GM19395 (cell line): ENCODE results near the gene SEPTIN10.

ENCODE experiments used
- ATAC-seq: cut with Tn5 transposase; IDR thresholded peaks from one replicate; pipeline ENCODE4 v1.9.1; 2021; ENCODE audit warnings: mild to moderate bottlenecking, moderate library complexity; ENCODE audit not compliant: unreplicated experiment

SEPTIN10 gene

GRCh38 chr2:109526442-109526970, 87.3 kb downstream of the SEPTIN10 start:
- ATAC-seq, result no peak

DNA sequence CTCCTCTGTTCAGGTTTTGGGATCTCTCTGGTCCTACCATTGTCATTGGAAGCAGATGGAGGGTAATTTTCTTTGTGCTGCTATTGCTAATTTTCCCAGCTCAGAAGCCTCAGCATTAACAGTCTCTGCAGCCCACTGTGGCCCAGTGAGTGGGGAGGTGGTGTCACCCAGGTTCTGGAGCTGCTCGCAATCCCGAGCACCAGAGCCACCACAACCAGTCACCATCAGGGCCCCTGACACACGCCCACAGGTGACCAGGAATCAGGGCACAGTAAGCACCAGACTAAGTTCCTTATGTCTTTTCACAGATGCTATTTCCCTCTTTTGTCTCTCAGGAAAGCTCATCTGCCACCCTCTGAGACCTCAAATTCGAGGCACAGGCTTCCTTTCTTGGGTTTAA, 87.9 kb downstream of the SEPTIN10 start:
- no peak for ATAC-seq

DNA sequence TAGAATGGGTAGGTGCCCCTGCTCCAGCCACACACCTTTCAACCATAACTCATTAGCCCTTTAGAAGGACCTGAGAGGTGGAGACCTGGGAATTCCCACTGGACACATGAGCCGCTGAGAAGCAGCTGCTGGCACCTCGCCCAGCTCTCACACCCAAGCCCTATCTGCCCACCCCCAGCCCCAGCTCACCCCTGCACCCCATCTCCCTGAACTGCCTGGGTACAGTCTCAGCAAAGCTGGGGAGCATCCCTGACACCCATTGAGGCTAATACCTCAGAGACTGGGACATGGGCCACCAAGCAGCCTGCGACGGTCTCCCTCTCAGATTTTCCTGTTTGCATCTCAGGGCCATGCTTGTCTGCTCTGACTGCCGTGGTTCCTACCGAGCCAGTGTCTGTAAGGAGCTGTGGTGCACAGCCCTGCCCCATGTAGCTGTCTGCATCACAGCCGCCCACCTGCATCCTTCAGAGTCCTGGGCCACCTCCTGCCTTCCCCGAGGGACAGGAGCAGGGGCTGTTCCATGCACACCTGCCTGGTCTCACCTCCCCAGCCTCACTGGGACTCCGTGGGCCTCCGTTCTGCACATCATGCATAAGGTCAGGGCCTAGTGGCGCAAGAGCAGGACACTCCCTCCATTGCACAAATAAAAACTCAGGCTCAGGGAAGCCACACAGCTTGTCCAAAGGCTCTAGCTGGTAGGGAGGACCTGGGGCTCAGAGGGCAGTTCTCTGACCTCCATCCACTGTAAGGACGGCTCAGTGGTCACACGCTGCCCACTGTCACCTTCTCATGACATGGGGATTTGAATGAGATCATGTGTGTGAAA, 90.0 kb downstream of the SEPTIN10 start:
- no peak for ATAC-seq

- no peak for ATAC-seq
Measured at GRCh38 chr2:109523121-109523520, 90.6 kb downstream of the SEPTIN10 start.

DNA sequence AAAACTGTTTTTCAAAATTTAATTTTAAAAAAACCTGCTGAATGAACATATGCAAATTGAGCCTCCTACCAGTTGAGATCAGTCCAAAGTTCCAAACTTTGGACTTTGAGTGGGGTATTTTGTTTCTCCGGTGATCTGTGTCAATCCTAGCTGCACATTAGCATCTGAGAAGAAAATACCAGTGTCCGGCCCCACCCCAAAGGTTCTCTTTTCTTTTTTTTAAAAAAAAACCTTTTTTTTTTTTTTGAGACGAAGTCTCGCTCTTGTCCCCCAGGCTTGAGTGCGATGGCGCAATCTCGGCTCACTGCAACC, 91.7 kb downstream of the SEPTIN10 start:
- ATAC-seq, result no peak

DNA sequence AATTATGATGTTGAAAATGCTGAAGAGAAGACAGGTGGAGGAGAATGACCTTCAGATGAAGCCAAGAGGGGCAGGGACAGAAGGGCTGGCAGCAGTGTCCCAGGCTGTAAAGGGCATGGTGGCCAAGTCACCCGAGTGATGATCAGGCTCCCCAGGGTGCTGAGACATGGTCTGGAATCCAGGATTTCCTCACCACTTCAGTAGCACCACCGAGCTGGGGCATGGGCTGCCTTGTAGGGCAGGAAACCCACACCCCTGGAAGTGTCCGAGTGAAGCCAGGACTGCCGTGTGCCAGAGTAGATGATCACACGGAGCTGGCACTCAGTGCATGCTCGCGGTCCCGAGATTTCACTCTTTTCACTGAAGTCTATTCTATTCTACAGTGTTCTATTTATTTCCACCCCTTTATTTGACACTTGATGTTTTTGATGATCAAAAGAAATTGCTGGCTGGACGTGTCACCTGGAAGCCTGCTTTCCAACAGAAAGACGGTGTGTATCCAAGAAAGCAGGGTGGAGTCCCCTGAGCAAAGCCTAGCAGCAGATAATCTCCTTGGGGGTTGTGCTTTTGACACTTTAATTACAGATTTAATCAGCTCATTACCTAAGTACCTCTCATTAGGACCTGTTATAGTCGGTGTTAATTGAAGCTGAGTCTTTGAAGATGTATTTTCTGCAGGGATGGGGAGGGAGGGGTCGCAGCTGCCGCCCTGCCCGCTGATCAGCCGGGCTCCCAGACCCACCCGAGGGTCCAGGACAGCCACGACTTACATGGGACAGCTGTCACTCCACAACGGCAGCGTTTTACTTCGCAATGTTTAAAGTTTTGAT, 92.3 kb downstream of the SEPTIN10 start:
- no peak for ATAC-seq

GRCh38 chr2:109519513-109519912, 94.3 kb downstream of the SEPTIN10 start:
- ATAC-seq, result no peak

DNA sequence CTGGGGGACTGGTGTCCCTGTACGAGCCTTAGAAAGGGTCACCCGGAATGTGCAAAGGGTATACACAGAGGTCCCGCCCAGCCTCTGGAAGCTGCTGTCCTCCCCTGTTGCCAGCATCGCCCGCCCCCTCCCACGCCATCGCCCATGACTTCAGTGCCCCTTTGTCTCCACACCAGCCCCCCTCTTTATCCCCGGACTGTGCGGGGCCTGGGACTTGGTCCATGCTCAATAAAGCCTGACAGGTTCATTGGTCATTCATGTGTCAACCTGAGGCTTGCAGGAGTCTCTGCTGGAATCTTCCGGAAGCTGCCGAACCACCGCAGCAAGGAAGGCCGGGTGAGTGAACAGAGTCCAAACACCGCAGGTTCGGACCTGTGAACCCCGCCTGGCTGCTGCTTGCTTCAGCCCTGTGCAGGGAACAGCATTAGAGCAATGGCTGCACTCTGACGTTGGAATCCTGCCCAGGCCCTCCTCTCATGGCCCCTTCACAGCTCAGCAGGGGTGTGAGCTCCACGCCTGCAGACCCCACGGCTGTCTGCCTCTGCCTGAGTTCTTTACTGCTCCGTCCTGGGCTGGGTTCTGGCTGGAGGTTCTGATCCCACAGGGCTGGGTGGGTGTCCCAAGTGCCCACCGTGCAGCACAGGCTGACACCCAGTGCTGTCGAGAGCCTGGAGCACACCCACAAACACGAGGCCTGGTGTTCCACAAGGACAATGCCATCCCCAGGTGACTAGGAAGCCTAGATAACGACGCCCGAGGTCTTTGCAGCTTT, 96.5 kb downstream of the SEPTIN10 start:
- no peak for ATAC-seq

DNA sequence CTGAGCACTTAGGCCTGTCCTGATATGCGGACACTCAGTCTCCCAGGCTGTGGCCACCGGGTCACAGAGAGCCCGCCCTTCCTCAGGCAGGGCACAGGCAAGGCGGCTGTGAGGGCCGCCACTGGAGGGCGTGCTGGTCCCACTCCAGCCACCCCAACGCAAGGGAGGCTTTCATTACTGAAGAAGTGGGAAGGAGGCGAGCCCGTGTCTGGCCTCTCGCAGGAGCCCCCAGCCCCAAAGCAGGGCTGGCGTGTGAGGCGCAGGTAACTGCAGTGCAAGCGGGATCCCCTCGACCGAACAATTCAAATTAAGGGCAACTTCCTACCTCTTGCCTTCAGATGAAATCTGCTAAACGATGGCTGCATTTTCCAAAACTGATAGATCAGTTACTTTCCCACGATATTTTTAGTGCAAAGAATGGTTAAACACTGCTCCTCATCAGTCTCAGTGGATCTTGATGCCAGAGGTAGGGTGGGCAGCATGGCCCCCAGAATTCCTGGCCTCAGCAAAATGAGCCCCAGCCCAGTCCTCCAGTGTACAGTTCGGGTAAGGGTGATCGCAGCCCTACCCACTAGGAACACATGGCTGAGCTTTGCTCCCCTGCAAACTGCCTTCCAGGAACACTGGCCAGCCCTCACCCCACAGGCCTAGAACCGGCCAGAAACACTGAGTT, 97.2 kb downstream of the SEPTIN10 start:
- ATAC-seq, result no peak

DNA sequence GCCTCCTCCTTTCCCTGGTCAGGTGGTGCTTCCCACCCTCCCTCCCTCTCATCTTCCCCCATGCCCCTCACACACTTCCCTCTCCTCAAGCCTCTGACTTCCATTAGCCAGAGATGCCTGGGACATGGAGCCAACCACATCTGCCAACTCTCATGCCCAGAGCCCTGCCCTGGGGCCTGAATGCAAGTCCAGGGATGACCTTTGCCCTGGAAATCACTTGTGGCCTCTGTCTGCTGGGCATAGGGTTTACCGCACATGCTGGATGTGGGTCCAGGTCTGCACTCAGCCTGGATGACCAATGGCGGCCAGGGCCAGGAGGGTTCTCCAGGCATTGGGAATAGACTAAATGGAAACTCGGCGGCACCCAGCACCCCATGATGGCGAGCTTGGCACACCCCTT, 98.9 kb downstream of the SEPTIN10 start:
- no peak for ATAC-seq

DNA sequence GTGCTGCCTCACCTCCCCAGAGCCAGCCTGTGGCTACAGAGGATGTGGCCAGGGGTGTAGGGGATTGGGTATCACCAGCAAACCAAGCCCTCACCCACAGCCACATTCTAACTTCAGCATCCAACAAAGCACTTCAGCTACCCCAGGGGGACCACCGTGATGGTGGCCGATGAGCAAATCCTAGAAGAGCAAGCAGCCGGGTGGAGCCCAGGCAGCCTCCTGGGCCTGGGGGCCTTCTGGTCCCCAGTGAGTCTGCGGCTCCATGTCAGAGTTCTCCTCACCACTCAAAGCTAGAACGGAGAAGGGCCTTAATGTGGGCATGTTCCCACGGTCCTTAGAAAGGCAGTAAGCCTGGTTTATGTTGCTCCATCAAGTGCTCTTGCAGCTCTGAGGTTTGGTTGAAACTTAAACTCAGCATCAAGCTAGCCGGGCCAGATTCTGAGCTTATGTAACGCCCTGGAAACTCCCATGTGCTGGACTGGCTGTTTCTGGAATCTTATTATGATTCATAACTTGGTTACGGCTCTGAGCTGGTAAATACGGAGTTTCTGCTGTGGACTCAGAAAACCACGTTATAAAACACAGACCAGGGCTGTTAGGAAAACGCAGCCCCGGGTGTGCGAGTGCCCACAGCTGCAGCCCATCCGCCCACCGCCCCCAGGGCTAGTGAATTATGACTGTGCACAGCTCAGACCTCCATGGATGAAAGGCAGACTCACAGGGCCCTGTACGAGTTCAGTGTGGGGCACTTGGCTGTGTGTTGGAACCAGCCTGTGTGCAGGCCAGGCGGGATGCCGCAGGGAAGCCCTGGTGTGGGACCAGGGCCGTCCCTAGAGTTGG, 99.8 kb downstream of the SEPTIN10 start:
- peak; percentile 79 for ATAC-seq

GRCh38 chr2:109513230-109513629, 100.5 kb downstream of the SEPTIN10 start:
- no peak for ATAC-seq

DNA sequence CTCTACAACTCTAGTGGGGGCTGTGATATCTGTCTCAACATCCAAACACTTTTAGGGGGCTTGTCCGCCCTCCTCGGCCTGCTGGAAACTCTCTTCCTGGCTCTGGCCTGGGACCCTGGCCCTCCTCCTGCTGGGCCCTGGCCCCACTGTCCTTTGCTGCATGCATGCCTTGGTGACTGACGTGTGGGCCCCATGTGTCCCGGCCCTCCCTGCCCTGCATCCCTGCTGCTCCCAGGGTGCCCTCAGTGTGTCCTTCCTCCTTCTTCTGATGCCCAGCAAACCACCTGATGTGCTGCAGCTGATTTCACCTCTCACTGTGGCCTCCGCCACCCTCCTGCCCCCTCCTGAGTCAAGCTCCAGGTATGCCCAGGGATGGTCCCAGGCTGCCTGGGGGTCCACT, 101.7 kb downstream of the SEPTIN10 start:
- no peak for ATAC-seq

- no peak for ATAC-seq
Measured at GRCh38 chr2:109511168-109511567, 102.6 kb downstream of the SEPTIN10 start.

DNA sequence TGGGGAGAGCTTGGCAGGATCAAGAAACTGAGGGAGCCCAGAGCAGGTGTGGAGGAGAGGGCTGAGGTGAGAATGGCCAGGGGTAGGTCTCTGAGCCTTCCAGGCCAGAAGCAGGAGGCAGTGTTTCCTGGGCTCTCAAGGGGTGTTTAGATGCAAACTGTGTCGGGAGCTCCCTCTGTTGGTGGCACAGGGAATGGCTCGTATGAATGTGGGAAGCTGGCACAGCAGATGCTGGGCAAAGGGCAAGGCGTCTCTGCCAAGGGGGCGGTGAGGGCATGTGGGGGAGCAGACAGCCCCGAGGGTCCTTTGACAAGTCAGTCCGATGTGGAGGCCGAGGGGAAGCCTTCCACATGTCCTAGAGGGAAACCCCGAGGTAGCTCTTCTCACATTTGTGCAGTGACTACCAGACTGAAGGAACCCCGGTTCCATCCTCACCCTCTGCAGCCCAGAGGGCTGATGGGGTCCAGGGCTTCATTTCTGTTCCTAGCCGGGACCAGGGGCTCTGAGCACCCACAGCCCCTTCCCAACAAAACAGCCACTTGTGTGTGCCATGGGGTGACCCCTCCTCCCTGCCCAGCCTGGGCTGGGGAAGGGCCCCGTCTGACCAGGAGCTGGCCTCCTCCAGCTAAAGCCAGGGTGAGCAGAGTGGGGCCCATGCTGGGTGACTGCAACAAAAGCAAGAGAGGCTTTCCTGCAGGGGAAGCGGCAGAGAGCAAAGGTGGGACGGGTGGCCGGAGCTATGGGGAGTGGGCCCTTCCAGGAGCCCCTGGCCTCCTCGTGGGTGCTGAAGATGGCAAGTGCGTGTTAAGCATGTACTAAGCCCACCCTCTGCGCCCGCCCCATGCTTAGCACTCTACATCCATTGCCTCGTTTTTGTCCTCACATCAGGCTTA, 103.4 kb downstream of the SEPTIN10 start:
- peak; percentile 54 for ATAC-seq

- no peak for ATAC-seq
Measured at GRCh38 chr2:109508556-109508955, 105.2 kb downstream of the SEPTIN10 start.

DNA sequence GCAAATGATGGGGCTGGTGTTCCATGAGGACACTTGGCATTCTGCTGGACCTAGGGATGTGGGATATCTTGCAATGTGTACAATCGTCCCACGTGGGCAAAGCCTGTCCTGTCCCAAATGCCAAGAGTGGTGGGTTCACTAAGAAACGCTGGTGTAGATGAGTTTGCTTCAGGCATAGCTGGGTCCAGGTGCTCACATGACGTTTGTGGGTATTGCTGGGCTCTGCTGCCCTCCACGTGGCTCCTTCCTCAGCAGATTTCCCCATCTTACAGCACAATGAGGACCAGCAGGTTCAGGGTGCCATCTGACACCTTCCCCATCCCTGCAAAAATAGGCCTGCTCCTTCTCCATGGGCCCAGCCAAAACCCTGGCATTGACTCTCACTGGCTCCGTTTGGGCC, 105.9 kb downstream of the SEPTIN10 start:
- ATAC-seq, result no peak

DNA sequence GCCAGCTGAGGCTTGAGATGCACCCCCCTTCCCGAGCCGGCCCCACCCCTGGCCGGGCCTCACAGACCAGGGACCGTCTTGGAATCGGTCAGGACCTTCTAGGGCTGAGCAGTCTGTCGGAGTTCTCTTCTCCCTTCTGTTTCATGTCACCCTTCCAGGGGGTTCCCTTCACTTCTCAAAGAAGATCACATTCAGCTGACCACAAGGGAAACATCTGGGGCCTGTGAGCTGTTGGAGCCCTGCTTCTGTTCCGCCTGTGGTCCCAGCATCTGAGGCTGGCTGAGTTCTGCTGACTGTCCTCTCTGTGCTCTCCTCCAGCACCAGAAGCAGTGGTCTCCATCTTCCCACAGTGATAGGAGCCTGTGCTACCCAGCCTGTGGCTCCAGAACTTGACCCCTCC, 106.5 kb downstream of the SEPTIN10 start:
- ATAC-seq, result no peak

DNA sequence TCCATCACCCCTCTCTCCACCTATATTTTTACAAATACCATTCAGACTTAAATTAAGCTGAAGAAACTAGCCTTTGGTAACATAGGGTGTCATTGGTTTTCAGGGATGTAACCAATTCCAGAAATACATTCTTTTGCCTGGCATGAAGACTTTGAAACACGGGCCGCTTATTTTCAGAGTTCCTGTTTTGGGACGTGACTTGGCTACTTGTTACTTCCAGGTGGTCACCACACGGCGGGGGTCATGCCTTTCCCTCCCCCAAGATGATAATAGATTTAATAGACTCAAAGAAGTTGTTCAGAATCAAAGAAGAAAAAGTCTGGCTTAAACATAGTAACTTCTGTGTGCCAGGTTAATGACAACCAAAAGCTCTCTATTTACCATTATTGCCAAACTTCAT, 110.6 kb downstream of the SEPTIN10 start:
- no peak for ATAC-seq
